T-helper 1 cell treated with Interleukin-12 subunit alpha and Interleukin-12 subunit beta and Interleukin-4 antibody, amounts not matched to agents 30 ng/mL and 1 ng/mL, for 36 hours (primary cell): ENCODE data around the gene NUDT3. TPM values are rescaled to one million over a fixed set of nuclear protein-coding genes. Genes with fewer than 3 reads are reported as not detected.

ENCODE experiments used
- intact Hi-C: fragments of 100-400 bp; cut with micrococcal nuclease; formaldehyde crosslinking; loops from one replicate; pipeline ENCODE4 v1.15.1; 2024
- total RNA-seq: library from RNA; stranded (reverse); gene quantifications from 2 replicates; pipeline ENCODE4 v1.2.3, GENCODE V29; 2022

Gene NUDT3
- total RNA-seq, 1 donor from 2014 or later, result 14.1 TPM

- intact Hi-C loops, result no loop called here
These were observed 150.9 kb downstream of the NUDT3 start for GRCh38 chr6:34241351-34242215.

GRCh38 chr6:34240329-34241248 is 151.9 kb downstream of the NUDT3 start:
- intact Hi-C loops, result no loop called here

GRCh38 chr6:34239893-34240292 is 152.6 kb downstream of the NUDT3 start:
- intact Hi-C loops, result loop anchor here (5.0 to 10.0 kb wide), 4 partner anchors 58 to 825 kb away; partner anchors contain the start of genes CUTA, ILRUN and PHF1

- intact Hi-C loops, result loop anchor here (5.0 to 10.0 kb wide), 4 partner anchors 57 to 825 kb away; partner anchors contain the start of genes CUTA, ILRUN and PHF1
These were observed 153.0 kb downstream of the NUDT3 start for GRCh38 chr6:34239500-34239825.

- intact Hi-C loops, result loop anchor here (5.0 to 10.0 kb wide), 4 partner anchors 57 to 824 kb away; partner anchors contain the start of genes CUTA, ILRUN and PHF1
These were observed 153.6 kb downstream of the NUDT3 start for GRCh38 chr6:34238585-34239499.

GRCh38 chr6:34237722-34238584 is 154.5 kb downstream of the NUDT3 start:
- intact Hi-C loops, result loop anchor here (5.0 to 10.0 kb wide), 4 partner anchors 56 to 823 kb away; partner anchors contain the start of genes CUTA, ILRUN and PHF1

- intact Hi-C loops, result loop anchor here (5.0 to 10.0 kb wide), 4 partner anchors 55 to 823 kb away; partner anchors contain the start of genes CUTA, ILRUN and PHF1
These were observed 155.2 kb downstream of the NUDT3 start for GRCh38 chr6:34237316-34237721.

GRCh38 chr6:34236443-34237315 is 155.8 kb downstream of the NUDT3 start, which contains the start of gene HMGA1:
HMGA1 (plus strand) TSS chr6:34236873; CDS start chr6:34240781, 3,908 bp downstream.
- intact Hi-C loops, result loop anchor here (1.0 to 10.0 kb wide), 10 partner anchors 12 to 822 kb away; partner anchors contain the start of genes CUTA, ILRUN, NUDT3 and PHF1

GRCh38 chr6:34236131-34236442 is 156.4 kb downstream of the NUDT3 start:
- intact Hi-C loops, result loop anchor here (1.0 to 10.0 kb wide), 10 partner anchors 12 to 821 kb away; partner anchors contain the start of genes CUTA, ILRUN, NUDT3 and PHF1

GRCh38 chr6:34235307-34236130 is 156.9 kb downstream of the NUDT3 start:
- intact Hi-C loops, result loop anchor here (1.0 to 10.0 kb wide), 10 partner anchors 11 to 821 kb away; partner anchors contain the start of genes CUTA, ILRUN, NUDT3 and PHF1

- intact Hi-C loops, result loop anchor here (5.0 to 10.0 kb wide), 4 partner anchors 52 to 820 kb away; partner anchors contain the start of genes CUTA, ILRUN and PHF1
These were observed 157.7 kb downstream of the NUDT3 start for GRCh38 chr6:34234667-34235306.

GRCh38 chr6:34233867-34234266 is 158.6 kb downstream of the NUDT3 start:
- intact Hi-C loops, result loop anchor here (10.0 kb wide), 1 partner anchor 819 kb away; the partner anchor contains the start of genes CUTA and PHF1

GRCh38 chr6:34232901-34233300 is 159.6 kb downstream of the NUDT3 start:
- intact Hi-C loops, result loop anchor here (10.0 kb wide), 1 partner anchor 818 kb away; the partner anchor contains the start of genes CUTA and PHF1

- intact Hi-C loops, result loop anchor here (10.0 kb wide), 1 partner anchor 817 kb away; the partner anchor contains the start of genes CUTA and PHF1
These were observed 160.7 kb downstream of the NUDT3 start for GRCh38 chr6:34231566-34232336.

- intact Hi-C loops, result loop anchor here (10.0 kb wide), 1 partner anchor 816 kb away; the partner anchor contains the start of genes CUTA and PHF1
These were observed 161.7 kb downstream of the NUDT3 start for GRCh38 chr6:34230653-34231371.
